Astrocyte of the spinal cord (primary cell): ENCODE data around the gene COL2A1.

Experiments
- DNase-seq: peaks from one replicate; pipeline ENCODE4 v3.0.0; 2011; ENCODE audit warnings: low read depth, low spot score
- H3K4me3 ChIP-seq: 2 replicates; pipeline ENCODE4 v1.5.1; 2011; ENCODE audit warnings: low read depth, mild to moderate bottlenecking, low read length, moderate library complexity
- in situ Hi-C: cut with HindIII; loops from 2 replicates; pipeline ENCODE4 v1.10.0; 2017; ENCODE audit warnings: low sequenced_read_pairs
- TF ChIP-seq, protein P1 (sequence below): IDR thresholded peaks from 2 replicates; pipeline ENCODE4 v1.5.1; 2012; ENCODE audit warnings: low read depth, mild to moderate bottlenecking, low read length, inconsistent platforms

Gene COL2A1

DNA sequence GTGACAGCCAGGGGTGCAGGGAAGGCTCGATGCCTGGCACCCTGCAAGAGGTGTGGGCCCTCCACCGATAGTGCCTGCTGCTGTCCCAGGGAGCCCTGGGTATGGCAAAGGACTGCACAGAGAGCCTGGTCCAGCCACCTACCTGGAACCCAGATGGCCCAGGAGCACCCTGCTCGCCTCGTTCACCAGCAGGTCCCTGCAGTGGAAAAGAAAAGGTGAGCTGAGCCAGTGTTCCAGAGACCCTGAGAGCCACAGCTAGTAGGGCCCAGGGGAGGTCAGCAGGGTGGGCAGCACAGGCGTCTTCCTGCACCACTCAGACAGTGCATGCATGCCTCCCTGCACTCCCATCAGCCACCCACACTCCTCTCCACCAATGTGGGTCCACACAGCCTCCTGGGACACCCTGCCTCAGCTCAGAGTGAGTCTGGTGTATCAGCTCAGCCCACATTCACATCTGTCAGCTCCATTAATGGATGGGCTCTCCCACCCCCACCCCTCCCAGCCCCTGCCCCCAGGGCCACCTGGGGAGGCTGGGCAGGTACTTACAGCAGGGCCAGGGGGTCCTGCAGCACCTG is 20.6 kb downstream of the COL2A1 start:
- no peak for DNase-seq
- in situ Hi-C loops, result no loop called here
- H3K4me3 ChIP-seq, result no peak overlapping the region
- TF ChIP-seq, protein P1, sequence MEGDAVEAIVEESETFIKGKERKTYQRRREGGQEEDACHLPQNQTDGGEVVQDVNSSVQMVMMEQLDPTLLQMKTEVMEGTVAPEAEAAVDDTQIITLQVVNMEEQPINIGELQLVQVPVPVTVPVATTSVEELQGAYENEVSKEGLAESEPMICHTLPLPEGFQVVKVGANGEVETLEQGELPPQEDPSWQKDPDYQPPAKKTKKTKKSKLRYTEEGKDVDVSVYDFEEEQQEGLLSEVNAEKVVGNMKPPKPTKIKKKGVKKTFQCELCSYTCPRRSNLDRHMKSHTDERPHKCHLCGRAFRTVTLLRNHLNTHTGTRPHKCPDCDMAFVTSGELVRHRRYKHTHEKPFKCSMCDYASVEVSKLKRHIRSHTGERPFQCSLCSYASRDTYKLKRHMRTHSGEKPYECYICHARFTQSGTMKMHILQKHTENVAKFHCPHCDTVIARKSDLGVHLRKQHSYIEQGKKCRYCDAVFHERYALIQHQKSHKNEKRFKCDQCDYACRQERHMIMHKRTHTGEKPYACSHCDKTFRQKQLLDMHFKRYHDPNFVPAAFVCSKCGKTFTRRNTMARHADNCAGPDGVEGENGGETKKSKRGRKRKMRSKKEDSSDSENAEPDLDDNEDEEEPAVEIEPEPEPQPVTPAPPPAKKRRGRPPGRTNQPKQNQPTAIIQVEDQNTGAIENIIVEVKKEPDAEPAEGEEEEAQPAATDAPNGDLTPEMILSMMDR, result no peak

DNA sequence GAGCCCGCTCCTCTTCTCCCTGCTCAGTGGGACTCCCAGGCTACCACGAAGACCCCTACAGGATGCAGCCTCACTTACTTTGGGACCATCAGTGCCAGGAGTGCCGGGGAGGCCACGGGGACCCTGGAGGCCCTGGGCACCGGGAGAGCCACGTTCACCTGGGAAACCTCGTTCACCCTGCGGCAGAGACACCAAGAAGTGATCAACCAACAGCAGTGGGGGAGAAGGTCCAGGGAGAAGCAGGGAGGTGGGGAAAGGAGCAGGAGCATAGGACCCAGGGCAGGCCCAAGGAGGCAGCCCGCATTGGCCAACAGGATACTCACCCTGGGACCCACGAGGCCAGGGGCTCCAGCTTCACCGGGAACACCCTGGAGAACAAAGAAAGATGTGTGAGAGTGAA is 21.5 kb downstream of the COL2A1 start:
- in situ Hi-C loops, result no loop called here
- TF ChIP-seq, protein P1, result no peak
- no peak for DNase-seq
- no peak overlapping the region for H3K4me3 ChIP-seq

DNA sequence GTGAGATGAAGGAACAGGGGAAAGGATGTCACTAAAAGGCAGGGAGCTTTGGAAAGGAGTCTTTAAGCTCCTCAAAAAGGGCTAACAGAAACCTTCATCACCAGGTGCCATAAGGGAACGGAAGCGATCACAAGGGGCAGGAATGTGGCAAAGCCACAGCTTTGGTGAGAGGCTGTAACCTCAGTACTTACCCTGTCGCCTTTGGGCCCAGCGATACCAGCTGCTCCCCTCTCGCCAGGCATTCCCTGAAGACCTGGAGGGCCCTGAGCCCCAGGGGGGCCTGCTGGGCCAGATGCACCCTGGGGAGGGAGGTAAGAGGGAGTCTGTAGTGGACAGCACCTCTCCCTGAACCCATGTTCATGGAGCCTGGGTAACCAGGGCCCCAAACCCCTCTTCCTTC is 22.0 kb downstream of the COL2A1 start:
- TF ChIP-seq, protein P1, result no peak
- in situ Hi-C loops, result no loop called here
- no peak for DNase-seq
- H3K4me3 ChIP-seq, result no peak overlapping the region

DNA sequence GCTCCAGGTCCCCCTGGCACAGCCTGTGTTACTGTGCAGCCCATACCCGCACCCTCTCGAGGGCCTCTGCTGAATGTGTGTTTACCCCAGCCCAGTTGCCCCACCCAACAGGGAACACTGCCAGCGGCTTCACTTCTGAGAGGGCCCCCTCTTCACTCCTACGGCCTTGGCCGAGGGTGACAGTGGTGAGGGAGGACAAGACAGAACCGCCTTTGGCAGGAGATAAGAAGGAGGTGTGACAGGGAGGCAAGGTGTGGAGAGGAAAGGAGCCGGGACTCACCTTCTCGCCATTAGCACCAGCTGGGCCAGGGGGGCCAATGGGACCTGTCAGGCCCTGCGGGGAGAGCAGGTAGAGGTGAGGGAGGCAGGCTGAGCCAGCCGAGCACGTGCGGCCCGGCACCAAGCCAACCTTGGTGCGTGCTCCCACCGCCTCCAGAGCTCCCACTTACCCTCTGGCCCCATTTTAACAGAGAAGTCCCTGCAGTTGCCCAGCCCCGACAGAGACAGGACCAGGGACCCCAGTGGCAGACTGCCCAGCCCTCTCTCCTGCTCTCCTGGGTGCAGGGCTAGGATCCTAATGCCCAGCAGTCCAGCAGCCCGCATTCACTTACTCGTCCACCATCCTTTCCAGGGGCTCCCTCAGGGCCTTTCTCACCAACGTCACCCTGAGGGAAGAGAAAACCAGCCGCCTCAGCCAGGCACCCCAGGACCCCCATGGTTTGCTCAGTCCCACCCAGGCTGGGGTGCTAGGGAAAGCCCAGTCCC is 22.6 kb downstream of the COL2A1 start:
- in situ Hi-C loops, result no loop called here
- no peak for DNase-seq
- TF ChIP-seq, protein P1, result no peak
- H3K4me3 ChIP-seq, result no peak overlapping the region

DNA sequence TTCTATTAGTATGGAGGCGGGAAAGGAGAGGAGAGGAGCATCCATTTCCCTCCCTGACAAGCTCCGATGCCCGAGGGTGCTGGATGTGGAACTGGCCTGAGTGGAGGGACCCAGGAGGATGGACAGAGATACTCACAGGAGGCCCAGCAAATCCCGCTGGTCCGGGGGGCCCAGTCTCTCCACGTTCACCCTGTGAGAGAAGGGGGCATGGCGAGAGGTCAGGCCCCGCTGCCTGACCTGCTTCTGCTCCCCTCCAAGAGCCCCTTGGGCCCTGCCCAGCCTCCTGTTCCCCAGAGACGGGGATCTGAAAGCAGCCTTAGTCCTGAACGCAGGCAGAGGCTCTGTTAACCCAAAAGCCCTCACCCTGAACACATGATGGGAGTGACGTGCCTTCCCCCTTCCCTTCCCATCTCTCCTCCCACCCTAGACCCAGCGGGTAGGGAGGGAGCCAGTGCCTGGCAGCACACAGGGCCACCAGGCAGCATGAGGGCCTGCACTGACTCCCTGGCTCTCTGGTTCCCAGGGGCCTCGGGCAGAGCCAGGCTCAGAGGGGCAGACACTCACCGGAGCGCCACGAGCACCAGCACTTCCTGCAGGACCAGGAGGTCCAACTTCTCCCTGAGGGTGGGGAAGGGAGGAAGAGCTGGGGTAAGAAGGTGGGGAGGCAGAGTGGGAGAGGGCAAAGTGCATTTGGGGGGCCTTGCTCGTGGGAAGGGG is 23.3 kb downstream of the COL2A1 start:
- in situ Hi-C loops, result no loop called here
- TF ChIP-seq, protein P1, result no peak
- no peak for DNase-seq
- no peak overlapping the region for H3K4me3 ChIP-seq

DNA sequence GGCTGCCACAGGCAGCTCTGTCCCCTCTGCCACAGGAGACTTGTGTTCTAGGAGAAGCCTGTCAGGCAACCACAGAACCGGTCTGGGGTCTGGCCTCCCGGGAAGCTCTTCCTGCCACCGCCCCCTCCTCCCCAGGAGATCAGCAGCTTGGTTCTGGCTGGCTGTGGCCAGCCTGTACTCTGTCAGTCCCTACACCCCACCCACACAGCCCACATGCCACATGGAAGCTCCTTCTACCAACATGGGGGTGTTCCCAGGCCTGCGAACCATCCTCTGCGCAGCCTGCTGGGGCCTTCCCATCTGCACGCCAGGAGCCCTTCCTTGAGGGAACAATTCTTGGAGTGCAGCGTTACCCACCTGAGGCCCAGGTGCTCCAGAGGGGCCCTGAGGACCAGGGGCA is 24.1 kb downstream of the COL2A1 start:
- DNase-seq, result no peak
- in situ Hi-C loops, result no loop called here
- no peak overlapping the region for H3K4me3 ChIP-seq
- TF ChIP-seq, protein P1, result no peak
